HepG2 (cell line): ENCODE results near the gene NFS1. TPM values are rescaled to one million over a fixed set of nuclear protein-coding genes. Genes with fewer than 3 reads are reported as not detected.

Experiments
- ARID2 ChIP-seq: sonication (generic); formaldehyde crosslinking; IDR thresholded peaks from 2 replicates; pipeline ENCODE4 v1.8.1; 2022; ENCODE audit warnings: mild to moderate bottlenecking, missing genetic modification reagents, borderline replicate concordance
- ATF1 ChIP-seq: IDR thresholded peaks from 2 replicates; pipeline ENCODE4 v1.6.1; 2016; ENCODE audit warnings: mild to moderate bottlenecking, control low read depth
- CEBPG ChIP-seq: IDR thresholded peaks from 2 replicates; pipeline ENCODE4 v1.6.1; 2016
- CENPX ChIP-seq: sonication (generic); formaldehyde crosslinking; IDR thresholded peaks from 2 replicates; pipeline ENCODE4 v1.9.0; 2021; ENCODE audit warnings: mild to moderate bottlenecking, missing genetic modification reagents, moderate library complexity
- FOXP1 ChIP-seq, 2 experiments: fragments of 450-650 bp in 1 of 2; IDR thresholded peaks; 2 replicates each; pipeline ENCODE4 v1.6.1; 2017 to 2018; ENCODE audit warnings: antibody characterized with exemption in 1 of 2
- GATAD1 ChIP-seq: IDR thresholded peaks from 2 replicates; pipeline ENCODE4 v1.6.1; 2016; ENCODE audit warnings: missing genetic modification reagents, missing compliant biosample characterization
- HNRNPL ChIP-seq: fragments of 200-400 bp; formaldehyde crosslinking; IDR thresholded peaks from 2 replicates; pipeline ENCODE4 v1.6.1; 2017; ENCODE audit warnings: mild to moderate bottlenecking, low read depth, low read length
- KMT2A ChIP-seq: sonication (generic); formaldehyde crosslinking; IDR thresholded peaks from 2 replicates; pipeline ENCODE4 v1.4.0; 2020; ENCODE audit warnings: missing genetic modification reagents
- NFATC3 ChIP-seq: sonication (generic); formaldehyde crosslinking; IDR thresholded peaks from 2 replicates; pipeline ENCODE4 v1.5.1; 2020; ENCODE audit warnings: mild to moderate bottlenecking, missing genetic modification reagents
- PCBP2 ChIP-seq: fragments of 200-400 bp; formaldehyde crosslinking; optimal IDR thresholded peaks from 2 replicates; pipeline ENCODE3; 2018; ENCODE audit warnings: low read length, low read depth; ENCODE audit not compliant: poor library complexity, severe bottlenecking
- PHF5A ChIP-seq: IDR thresholded peaks from one replicate; pipeline ENCODE4 v1.6.1; 2018; ENCODE audit warnings: low read depth, missing genetic modification reagents; ENCODE audit not compliant: unreplicated experiment
- PLRG1 ChIP-seq: fragments of 450-650 bp; conservative IDR thresholded peaks from 2 replicates; pipeline ENCODE4 v1.6.1; 2016
- SAFB2 ChIP-seq: sonication (generic); formaldehyde crosslinking; IDR thresholded peaks from 2 replicates; pipeline ENCODE4 v1.5.1; 2020; ENCODE audit warnings: missing genetic modification reagents, low read depth, mild to moderate bottlenecking, borderline replicate concordance
- SMAD1 ChIP-seq: sonication (generic); formaldehyde crosslinking; IDR thresholded peaks from 2 replicates; pipeline ENCODE4 v1.4.0; 2020; ENCODE audit warnings: missing genetic modification reagents, low read depth, mild to moderate bottlenecking, borderline replicate concordance
- SP140L ChIP-seq: sonication (generic); formaldehyde crosslinking; IDR thresholded peaks from 2 replicates; pipeline ENCODE4 v1.4.0; 2020; ENCODE audit warnings: missing genetic modification reagents, borderline replicate concordance
- XBP1 ChIP-seq: sonication (generic); formaldehyde crosslinking; IDR thresholded peaks from 2 replicates; pipeline ENCODE4 v1.5.0; 2020; ENCODE audit warnings: missing genetic modification reagents
- YEATS2 ChIP-seq: sonication (generic); formaldehyde crosslinking; IDR thresholded peaks from 2 replicates; pipeline ENCODE4 v1.4.0; 2020; ENCODE audit warnings: missing genetic modification reagents, borderline replicate concordance
- ZFP36L1 ChIP-seq: sonication (generic); formaldehyde crosslinking; IDR thresholded peaks from 2 replicates; pipeline ENCODE4 v1.8.0; 2022; ENCODE audit warnings: mild to moderate bottlenecking, missing genetic modification reagents, moderate library complexity
- ZFP41 ChIP-seq: sonication (generic); formaldehyde crosslinking; IDR thresholded peaks from 2 replicates; pipeline ENCODE4 v1.4.0; 2020; ENCODE audit warnings: mild to moderate bottlenecking, missing genetic modification reagents, borderline replicate concordance
- ZNF136 ChIP-seq: sonication (generic); formaldehyde crosslinking; IDR thresholded peaks from 2 replicates; pipeline ENCODE4 v1.8.1; 2022; ENCODE audit warnings: low read depth, mild to moderate bottlenecking, moderate library complexity, missing genetic modification reagents
- ZNF274 ChIP-seq: sonication (generic); formaldehyde crosslinking; IDR thresholded peaks from 2 replicates; pipeline ENCODE4 v1.5.1; 2020; ENCODE audit warnings: mild to moderate bottlenecking, missing genetic modification reagents
- ZNF543 ChIP-seq: sonication (generic); formaldehyde crosslinking; IDR thresholded peaks from 2 replicates; pipeline ENCODE4 v1.4.0; 2020; ENCODE audit warnings: mild to moderate bottlenecking, missing genetic modification reagents
- ZNF703 ChIP-seq: sonication (generic); formaldehyde crosslinking; IDR thresholded peaks from 2 replicates; pipeline ENCODE4 v1.5.1; 2020; ENCODE audit warnings: missing genetic modification reagents, mild to moderate bottlenecking, moderate library complexity, borderline replicate concordance
- ZNF772 ChIP-seq: sonication (generic); formaldehyde crosslinking; IDR thresholded peaks from 2 replicates; pipeline ENCODE4 v1.5.0; 2020; ENCODE audit warnings: mild to moderate bottlenecking, missing genetic modification reagents
- ZNF883 ChIP-seq: sonication (generic); formaldehyde crosslinking; IDR thresholded peaks from 2 replicates; pipeline ENCODE4 v1.5.1; 2020; ENCODE audit warnings: mild to moderate bottlenecking, missing genetic modification reagents; ENCODE audit errors: not compliant biosample characterization
- polyA plus RNA-seq, 8 experiments: library from polyadenylated mRNA; depleted of rRNA in 3 of 8; stranded (reverse) in 7 of 8; unstranded in 1 of 8; fragments of >200 nt; fragmentation: Illumina TruSeq in 4 of 8; extraction: Trizol in 4 of 8; gene quantifications; 2 replicates each; pipeline versions ENCODE4 v1.2.1 to v1.2.3, GENCODE V29; 2011 to 2016; ENCODE audit warnings: low read depth in 4 of 8, missing spikeins in 1 of 8, mixed read lengths in 1 of 8; ENCODE audit not compliant: insufficient read depth in 1 of 8
- total RNA-seq, 5 experiments: library from RNA; depleted of rRNA; stranded (reverse); fragments of >200 nt; fragmentation: Illumina TruSeq; extraction: Trizol; gene quantifications; 2 replicates each; pipeline ENCODE4 v1.2.3, GENCODE V29; 2016; ENCODE audit warnings: low read depth in 1 of 5
- TF ChIP-seq, protein P1 (sequence below): sonication (generic); formaldehyde crosslinking; IDR thresholded peaks from 2 replicates; pipeline ENCODE4 v1.4.0; 2020; ENCODE audit warnings: missing genetic modification reagents, low read depth, mild to moderate bottlenecking, borderline replicate concordance
- TF ChIP-seq, protein P2 (sequence below): sonication (generic); formaldehyde crosslinking; IDR thresholded peaks from 2 replicates; pipeline ENCODE4 v1.5.0; 2020; ENCODE audit warnings: missing genetic modification reagents

Gene NFS1
- total and polyA plus RNA-seq, 2 of the 13 experiments (the other 11 are each of a cell fraction or from before 2014, with no cell fraction given): 65.9 to 88.1 TPM

DNA sequence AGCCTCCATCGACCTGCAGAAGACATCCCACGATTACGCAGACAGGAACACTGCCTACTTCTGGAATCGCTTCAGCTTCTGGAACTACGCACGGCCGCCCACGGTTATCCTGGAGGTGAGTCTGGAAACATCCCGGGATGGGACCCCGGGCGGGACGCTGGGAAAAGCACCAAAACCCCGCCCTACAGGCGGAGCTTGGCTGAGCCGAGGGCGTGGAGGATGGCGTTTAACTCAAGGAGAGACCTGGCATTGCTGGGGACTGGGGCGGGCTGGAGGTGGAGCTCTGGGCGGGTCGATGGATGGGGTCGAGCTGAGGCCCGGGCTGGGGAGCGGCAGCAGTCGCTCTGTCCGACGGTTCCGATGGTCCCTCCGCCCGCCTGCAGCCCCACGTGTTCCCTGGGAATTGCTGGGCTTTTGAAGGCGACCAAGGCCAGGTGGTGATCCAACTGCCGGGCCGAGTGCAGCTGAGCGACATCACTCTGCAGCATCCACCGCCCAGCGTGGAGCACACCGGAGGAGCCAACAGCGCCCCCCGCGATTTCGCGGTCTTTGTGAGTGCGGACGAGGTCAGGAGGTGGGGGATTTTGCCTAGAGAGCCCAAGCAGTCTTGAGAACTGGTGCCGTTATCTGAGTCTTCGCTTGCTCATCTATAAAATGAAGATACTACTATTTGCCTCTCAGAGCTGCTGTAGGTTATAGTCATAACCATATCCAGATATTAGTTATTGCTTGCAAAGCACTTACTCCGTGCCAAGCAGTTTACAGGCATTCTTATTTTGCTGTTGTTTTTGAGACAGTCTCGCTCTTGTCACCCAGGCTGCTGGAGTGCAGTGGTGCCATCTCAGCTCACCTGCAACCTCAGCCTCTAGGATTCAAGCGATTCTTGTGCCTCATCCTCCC lies 79.7 kb downstream of the NFS1 start (continued):
- TF ChIP-seq, protein P1, sequence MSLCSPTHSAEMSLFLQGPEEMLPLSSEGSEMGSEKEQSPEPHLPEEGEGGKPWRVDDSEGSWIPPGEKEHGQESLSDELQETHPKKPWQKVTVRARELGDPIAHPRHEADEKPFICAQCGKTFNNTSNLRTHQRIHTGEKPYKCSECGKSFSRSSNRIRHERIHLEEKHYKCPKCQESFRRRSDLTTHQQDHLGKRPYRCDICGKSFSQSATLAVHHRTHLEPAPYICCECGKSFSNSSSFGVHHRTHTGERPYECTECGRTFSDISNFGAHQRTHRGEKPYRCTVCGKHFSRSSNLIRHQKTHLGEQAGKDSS (CRISPR knock-in tag): peak; percentile 94
- TF ChIP-seq GATAD1 (CRISPR knock-in tag) (peak; percentile 72), PCBP2 (no peak), ATF1 (CRISPR knock-in tag) (no peak), FOXP1 (IDR thresholded peaks at IDR 0.05) (no peak), FOXP1 (CRISPR knock-in tag; IDR thresholded peaks at IDR 0.05) (0 out of 2 replicates have a peak, but pooled peaks have one; percentile 16), SMAD1 (peak; percentile 85), ZNF772 (CRISPR knock-in tag) (peak; percentile 89), ZFP41 (peak; percentile 68; the same call in 1 of the 2 replicates), ZFP36L1 (no peak), CENPX (CRISPR knock-in tag) (no peak), ZNF543 (CRISPR knock-in tag) (peak; percentile 84; the same call in 1 of the 2 replicates), SP140L (peak; percentile 92; the same call in 1 of the 2 replicates), KMT2A (CRISPR knock-in tag) (peak; percentile 87), SAFB2 (CRISPR knock-in tag) (peak; percentile 98), PLRG1 (no peak), ZNF703 (CRISPR knock-in tag) (0 out of 2 replicates have a peak, but pooled peaks have one; percentile 90), YEATS2 (peak; percentile 71), CEBPG (CRISPR knock-in tag) (peak; percentile 6; the same call in 1 of the 2 replicates), NFATC3 (CRISPR knock-in tag) (0 out of 2 replicates have a peak, but pooled peaks have one; percentile 81), ZNF274 (peak; percentile 97), XBP1 (CRISPR knock-in tag) (no peak; the same call in 1 of the 2 replicates), ARID2 (CRISPR knock-in tag) (peak; percentile 94; the same call in 1 of the 2 replicates), ZNF883 (peak; percentile 92), ZNF136 (CRISPR knock-in tag) (peak; percentile 80; the same call in 1 of the 2 replicates), HNRNPL (0 out of 2 replicates have a peak, but pooled peaks have one; percentile 31), PHF5A (CRISPR knock-in tag) (peak; percentile 83)
- TF ChIP-seq, protein P2, sequence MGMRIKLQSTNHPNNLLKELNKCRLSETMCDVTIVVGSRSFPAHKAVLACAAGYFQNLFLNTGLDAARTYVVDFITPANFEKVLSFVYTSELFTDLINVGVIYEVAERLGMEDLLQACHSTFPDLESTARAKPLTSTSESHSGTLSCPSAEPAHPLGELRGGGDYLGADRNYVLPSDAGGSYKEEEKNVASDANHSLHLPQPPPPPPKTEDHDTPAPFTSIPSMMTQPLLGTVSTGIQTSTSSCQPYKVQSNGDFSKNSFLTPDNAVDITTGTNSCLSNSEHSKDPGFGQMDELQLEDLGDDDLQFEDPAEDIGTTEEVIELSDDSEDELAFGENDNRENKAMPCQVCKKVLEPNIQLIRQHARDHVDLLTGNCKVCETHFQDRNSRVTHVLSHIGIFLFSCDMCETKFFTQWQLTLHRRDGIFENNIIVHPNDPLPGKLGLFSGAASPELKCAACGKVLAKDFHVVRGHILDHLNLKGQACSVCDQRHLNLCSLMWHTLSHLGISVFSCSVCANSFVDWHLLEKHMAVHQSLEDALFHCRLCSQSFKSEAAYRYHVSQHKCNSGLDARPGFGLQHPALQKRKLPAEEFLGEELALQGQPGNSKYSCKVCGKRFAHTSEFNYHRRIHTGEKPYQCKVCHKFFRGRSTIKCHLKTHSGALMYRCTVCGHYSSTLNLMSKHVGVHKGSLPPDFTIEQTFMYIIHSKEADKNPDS (CRISPR knock-in tag): peak; percentile 95
